ENCODE measurements around the gene ZXDC.

- no peak for TF ChIP-seq POLR2AphosphoS5 (IDR thresholded peaks at IDR 0.05; ENCODE audit: low read depth, low read length)
- TF ChIP-seq POLR2A (IDR thresholded peaks at IDR 0.05; ENCODE audit: low read depth, low read length) = no peak
- TF ChIP-seq TAF1 (IDR thresholded peaks at IDR 0.05; ENCODE audit: borderline replicate concordance, low read depth, low read length) = no peak
Measured at GRCh38 chr3:126464997-126465396, 10.7 kb downstream of the ZXDC start.

Data from GM12892 (cell line).